ENCODE measurements around the gene PALM3.

GRCh38 chr19:14111486-14111885 lies 49.6 kb upstream of the PALM3 start:
- TF ChIP-seq PATZ1 (CRISPR knock-in tag; IDR thresholded peaks at IDR 0.05; ENCODE audit: borderline replicate concordance) (no peak), ZFP3 (CRISPR knock-in tag; IDR thresholded peaks at IDR 0.05) (no peak), ZNF70 (CRISPR knock-in tag; IDR thresholded peaks at IDR 0.05) (no peak), TCF4 (CRISPR knock-in tag; IDR thresholded peaks at IDR 0.05; ENCODE audit: borderline replicate concordance) (no peak), ESRRG (CRISPR knock-in tag; IDR thresholded peaks at IDR 0.05) (no peak), CREB5 (CRISPR knock-in tag; IDR thresholded peaks at IDR 0.05; ENCODE audit: low read depth) (no peak), ARNTL (CRISPR knock-in tag; IDR thresholded peaks at IDR 0.05; ENCODE audit: borderline replicate concordance, low read depth) (no peak), CSDC2 (CRISPR knock-in tag; IDR thresholded peaks at IDR 0.05) (no peak), OSR1 (CRISPR knock-in tag; IDR thresholded peaks at IDR 0.05) (no peak), ZNF565 (CRISPR knock-in tag; conservative IDR thresholded peaks at IDR 0.05; ENCODE audit: low read depth) (no peak), GLIS3 (CRISPR knock-in tag; IDR thresholded peaks at IDR 0.05) (no peak), BACH2 (CRISPR knock-in tag; IDR thresholded peaks at IDR 0.05; ENCODE audit: borderline replicate concordance) (no peak)

Data from SK-N-SH treated with all-trans-retinoic acid at 6 μM for 48 hours (cell line).